Keratinocyte (primary cell): ENCODE results near the gene RNPEPL1. TPM values are rescaled to one million over a fixed set of nuclear protein-coding genes. Genes with fewer than 3 reads are reported as not detected.

Experiments
- DNase-seq: peaks from one replicate; pipeline ENCODE4 v3.0.0-alpha.2; 2011; ENCODE audit warnings: low read depth, missing footprints, low spot score
- FAIRE-seq: peaks from 2 replicates; lab custom pipeline; 2011; peaks lifted over from hg19 to GRCh38; lab: Jason Lieb, UNC
- H2AFZ ChIP-seq: 2 replicates; pipeline ENCODE4 v1.6.0; 2012; ENCODE audit warnings: low read length, control low read depth, inconsistent platforms; ENCODE audit not compliant: control insufficient read depth
- H3K27ac ChIP-seq: 2 replicates; pipeline ENCODE4 v1.5.1; 2011; ENCODE audit warnings: low read length; ENCODE audit not compliant: control insufficient read depth, insufficient read depth
- H3K27me3 ChIP-seq: 3 replicates; pipeline ENCODE4 v1.6.0; 2011; ENCODE audit warnings: low read length; ENCODE audit not compliant: control insufficient read depth, insufficient read depth; ENCODE audit errors: extremely low read depth
- H3K36me3 ChIP-seq, 2 experiments: 2 replicates in 1 of 2; 3 replicates in 1 of 2; pipeline ENCODE4 v1.5.1; 2011; ENCODE audit warnings: low read length in 2 of 2, mild to moderate bottlenecking in 1 of 2; ENCODE audit not compliant: control insufficient read depth in 2 of 2, insufficient read depth in 2 of 2; ENCODE audit errors: extremely low read depth in 1 of 2
- H3K4me1 ChIP-seq: 3 replicates; pipeline ENCODE4 v1.5.1; 2011; ENCODE audit warnings: low read length; ENCODE audit not compliant: control insufficient read depth, insufficient read depth; ENCODE audit errors: extremely low read depth
- H3K4me2 ChIP-seq: 3 replicates; pipeline ENCODE4 v1.6.0; 2011; ENCODE audit warnings: low read depth, low read length; ENCODE audit not compliant: control insufficient read depth, insufficient read depth; ENCODE audit errors: extremely low read depth
- H3K4me3 ChIP-seq, 3 experiments: fragments of 200-600 bp in 1 of 3; sonication (generic) in 1 of 3; 2 replicates in 2 of 3; 3 replicates in 1 of 3; pipeline ENCODE4 v1.5.1; 2011 to 2016; ENCODE audit warnings: low read length in 3 of 3, mild to moderate bottlenecking in 3 of 3, control low read depth in 2 of 3, inconsistent platforms in 1 of 3, low read depth in 1 of 3, mixed read lengths in 1 of 3, mixed run types in 1 of 3, moderate library complexity in 1 of 3; ENCODE audit not compliant: control insufficient read depth in 2 of 3, insufficient read depth in 2 of 3; ENCODE audit errors: extremely low read depth in 1 of 3
- H3K79me2 ChIP-seq: 2 replicates; pipeline ENCODE4 v1.6.0; 2012; ENCODE audit warnings: low read length; ENCODE audit not compliant: control insufficient read depth, insufficient read depth
- H3K9ac ChIP-seq: 3 replicates; pipeline ENCODE4 v1.6.0; 2011; ENCODE audit warnings: low read length; ENCODE audit not compliant: control insufficient read depth, insufficient read depth; ENCODE audit errors: extremely low read depth
- H3K9me1 ChIP-seq: 3 replicates; pipeline ENCODE4 v1.6.0; 2011; ENCODE audit warnings: low read length; ENCODE audit not compliant: control insufficient read depth, insufficient read depth; ENCODE audit errors: extremely low read depth
- H3K9me3 ChIP-seq: 2 replicates; pipeline ENCODE4 v1.5.1; 2012; ENCODE audit warnings: low read depth, low read length; ENCODE audit not compliant: control insufficient read depth
- H4K20me1 ChIP-seq: 3 replicates; pipeline ENCODE4 v1.6.0; 2011; ENCODE audit warnings: low read length; ENCODE audit not compliant: control insufficient read depth, insufficient read depth; ENCODE audit errors: extremely low read depth
- EZH2 ChIP-seq: IDR thresholded peaks from one replicate; pipeline ENCODE4 v1.6.1; 2012; ENCODE audit warnings: inconsistent platforms, mild to moderate bottlenecking, low read length, moderate library complexity
- dilution Hi-C: fragments of 300-500 bp; cut with MboI; formaldehyde crosslinking; loops from one replicate; pipeline ENCODE4 v1.7.0; 2020; ENCODE audit warnings: low sequenced_read_pairs; ENCODE audit not compliant: extremely low pct_ligation_motif_present
- polyA plus RNA-seq, 5 experiments: library from polyadenylated mRNA; depleted of rRNA in 3 of 5; stranded (reverse) in 3 of 5; stranded (forward) in 1 of 5; unstranded in 1 of 5; fragments of >200 nt; gene quantifications; 1 replicate in 1 of 5; 2 replicates in 3 of 5; 3 replicates in 1 of 5; pipeline versions ENCODE4 v1.2.1 to v1.2.3, GENCODE V29; 2011 to 2012; ENCODE audit warnings: missing spikeins in 2 of 5, low read depth in 1 of 5, low replicate concordance in 1 of 5
- TF ChIP-seq, protein P1 (sequence below), 3 experiments: IDR thresholded peaks in 1 of 3; conservative IDR thresholded peaks in 1 of 3; optimal IDR thresholded peaks in 1 of 3; 2 replicates in 2 of 3; 3 replicates in 1 of 3; pipeline versions ENCODE3 to v1.5.1; 2011; ENCODE audit warnings: low read length in 3 of 3, mild to moderate bottlenecking in 3 of 3, moderate library complexity in 2 of 3, control low read depth in 1 of 3, inconsistent platforms in 1 of 3; ENCODE audit not compliant: insufficient read depth in 2 of 3; ENCODE audit errors: extremely low read depth in 1 of 3

The RNPEPL1 gene
- polyA plus RNA-seq, 1 donor (not counting 4 experiments of a cell fraction or from before 2014, with no cell fraction given), result 3.7 TPM

DNA sequence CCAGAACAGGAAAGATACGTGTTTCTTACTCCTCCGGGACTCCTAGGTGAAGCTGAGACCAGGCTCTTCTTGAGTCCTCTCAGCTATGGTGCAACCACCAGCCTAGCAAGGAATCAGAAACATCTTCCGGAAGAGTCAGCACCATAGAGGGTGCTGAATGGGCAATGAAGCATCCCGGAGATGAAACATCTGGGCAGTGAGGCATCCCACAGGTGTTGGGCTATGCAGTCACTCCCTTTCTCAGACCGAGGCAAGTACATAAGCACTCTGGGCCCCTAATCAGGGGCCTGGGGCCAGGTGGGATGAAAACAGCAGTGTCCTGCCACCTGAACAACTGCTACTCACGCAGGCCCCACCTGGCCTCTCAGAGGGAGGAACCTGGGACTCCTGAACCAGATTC lies 16.8 kb downstream of the RNPEPL1 start:
- Histone ChIP-seq H3K9me3 (no peaks in the 10 kb centered on the region), H3K4me3 (peak overlapping the region; percentile 54 to 87 (median 85)), H3K4me1 (peaks cover 40% of the 10 kb centered on the region), H3K9ac (peak overlapping the region; percentile 89), H3K4me2 (peak overlapping the region; percentile 69), H3K79me2 (peaks cover 58% of the 10 kb centered on the region), H3K27me3 (no peaks in the 10 kb centered on the region), H2AFZ (no peak overlapping the region), H4K20me1 (peaks cover 18% of the 10 kb centered on the region), H3K27ac (peak overlapping the region; percentile 82), H3K9me1 (peaks cover 6% of the 10 kb centered on the region), H3K36me3 (peaks cover 0 to 9% of the 10 kb centered on the region in 2 experiments)
- DNase-seq, result no peak
- FAIRE-seq, result no peak
- no peak for TF ChIP-seq EZH2
- TF ChIP-seq, protein P1, sequence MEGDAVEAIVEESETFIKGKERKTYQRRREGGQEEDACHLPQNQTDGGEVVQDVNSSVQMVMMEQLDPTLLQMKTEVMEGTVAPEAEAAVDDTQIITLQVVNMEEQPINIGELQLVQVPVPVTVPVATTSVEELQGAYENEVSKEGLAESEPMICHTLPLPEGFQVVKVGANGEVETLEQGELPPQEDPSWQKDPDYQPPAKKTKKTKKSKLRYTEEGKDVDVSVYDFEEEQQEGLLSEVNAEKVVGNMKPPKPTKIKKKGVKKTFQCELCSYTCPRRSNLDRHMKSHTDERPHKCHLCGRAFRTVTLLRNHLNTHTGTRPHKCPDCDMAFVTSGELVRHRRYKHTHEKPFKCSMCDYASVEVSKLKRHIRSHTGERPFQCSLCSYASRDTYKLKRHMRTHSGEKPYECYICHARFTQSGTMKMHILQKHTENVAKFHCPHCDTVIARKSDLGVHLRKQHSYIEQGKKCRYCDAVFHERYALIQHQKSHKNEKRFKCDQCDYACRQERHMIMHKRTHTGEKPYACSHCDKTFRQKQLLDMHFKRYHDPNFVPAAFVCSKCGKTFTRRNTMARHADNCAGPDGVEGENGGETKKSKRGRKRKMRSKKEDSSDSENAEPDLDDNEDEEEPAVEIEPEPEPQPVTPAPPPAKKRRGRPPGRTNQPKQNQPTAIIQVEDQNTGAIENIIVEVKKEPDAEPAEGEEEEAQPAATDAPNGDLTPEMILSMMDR (optimal IDR thresholded peaks at IDR 0.05 in 1 of 3, IDR thresholded peaks at IDR 0.05 in 1 of 3, conservative IDR thresholded peaks at IDR 0.05 in 1 of 3; ENCODE audit: extremely low read depth in 1 of 3, insufficient read depth in 2 of 3, low read length in 3 of 3), result no peak
- dilution Hi-C loops, result no loop called here

DNA sequence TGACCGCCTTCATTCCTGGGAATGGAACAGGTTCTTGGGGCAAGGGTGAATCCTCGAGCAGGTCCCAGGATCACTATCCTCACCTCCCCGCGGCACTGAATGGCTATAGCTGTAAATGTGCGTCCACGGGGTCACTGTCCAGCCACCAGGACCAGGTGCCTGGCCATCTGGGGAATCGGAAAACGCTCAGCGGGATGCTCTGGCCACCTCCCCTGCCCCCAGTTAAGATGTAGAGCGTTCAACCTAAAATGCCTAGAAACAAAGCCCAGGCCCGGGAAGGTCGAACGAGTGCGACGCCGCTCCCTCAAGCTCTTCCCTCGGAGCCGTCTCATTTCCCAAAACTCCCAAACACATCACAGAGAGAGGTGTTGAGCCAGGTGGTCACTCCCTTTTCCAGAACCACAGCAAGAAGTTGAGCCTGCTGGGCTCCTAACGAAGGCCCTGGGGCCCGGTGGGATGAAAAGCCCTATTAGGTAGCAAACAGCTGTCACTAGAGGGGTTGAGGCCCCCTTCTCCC lies 17.5 kb downstream of the RNPEPL1 start:
- Histone ChIP-seq H3K9me1 (peaks cover 6% of the 10 kb centered on the region), H3K4me1 (peaks cover 34% of the 10 kb centered on the region), H3K36me3 (peaks cover 0 to 10% of the 10 kb centered on the region in 2 experiments), H3K4me3 (peak overlapping the region; percentile 54 to 87 (median 85)), H3K27me3 (no peaks in the 10 kb centered on the region), H3K27ac (peak overlapping the region; percentile 82), H3K79me2 (peaks cover 63% of the 10 kb centered on the region), H4K20me1 (peaks cover 15% of the 10 kb centered on the region), H3K9ac (peak overlapping the region; percentile 89), H2AFZ (peak overlapping the region; percentile 81), H3K4me2 (peak overlapping the region; percentile 69), H3K9me3 (no peaks in the 10 kb centered on the region)
- TF ChIP-seq EZH2, result no peak
- TF ChIP-seq, protein P1 (optimal IDR thresholded peaks at IDR 0.05 in 1 of 3, IDR thresholded peaks at IDR 0.05 in 1 of 3, conservative IDR thresholded peaks at IDR 0.05 in 1 of 3; ENCODE audit: extremely low read depth in 1 of 3, insufficient read depth in 2 of 3, low read length in 3 of 3), result no peak
- dilution Hi-C loops, result no loop called here
- no peak for FAIRE-seq
- no peak for DNase-seq
